Subcutaneous adipose tissue (tissue), 4 donors: ENCODE measurements around the gene ACYP2. TPM values are rescaled to one million over a fixed set of nuclear protein-coding genes. Genes with fewer than 3 reads are reported as not detected.

Source experiments
- CTCF ChIP-seq: fragments of 450-650 bp; IDR thresholded peaks from one replicate; pipeline ENCODE4 v1.5.1; 2016; ENCODE audit warnings: low read depth, mild to moderate bottlenecking, control low read depth, antibody characterized with exemption, moderate library complexity
- total RNA-seq, 4 donors: library from RNA; depleted of rRNA; stranded (reverse); fragments of >200 nt; gene quantifications; one replicate each; pipeline ENCODE4 v1.1.0, GENCODE V29; 2016

The ACYP2 gene
- total RNA-seq, 4 donors from 2014 or later: 22.4 to 40.4 (median 28.4) TPM

- TF ChIP-seq CTCF: no peak
Measured at GRCh38 chr2:54176577-54176976, 61.2 kb downstream of the ACYP2 start.

- TF ChIP-seq CTCF: no peak
Measured at GRCh38 chr2:54183281-54183680, 67.9 kb downstream of the ACYP2 start.

DNA sequence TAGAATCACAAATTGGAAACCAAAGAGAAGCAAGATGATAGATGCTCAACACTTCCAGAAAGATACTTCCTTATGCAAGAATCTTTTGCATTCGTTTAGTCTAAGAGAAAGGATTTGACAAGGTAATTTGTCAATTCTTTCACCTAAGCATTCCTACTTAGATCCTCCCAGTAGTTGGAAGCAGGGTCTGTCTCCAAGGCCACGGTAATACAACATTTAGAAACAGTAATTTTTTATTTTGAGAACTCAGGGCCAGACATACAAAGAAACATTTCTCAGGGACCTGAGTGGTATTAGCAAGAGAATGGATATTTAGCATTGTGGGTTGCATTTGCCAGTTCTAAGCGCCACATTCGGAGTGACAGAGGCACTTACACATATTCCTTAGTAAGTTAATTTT is 68.6 kb downstream of the ACYP2 start:
- TF ChIP-seq CTCF: no peak

GRCh38 chr2:54185105-54185504 is 69.7 kb downstream of the ACYP2 start:
- TF ChIP-seq CTCF: no peak

GRCh38 chr2:54187331-54187730 is 71.9 kb downstream of the ACYP2 start:
- no peak for TF ChIP-seq CTCF

DNA sequence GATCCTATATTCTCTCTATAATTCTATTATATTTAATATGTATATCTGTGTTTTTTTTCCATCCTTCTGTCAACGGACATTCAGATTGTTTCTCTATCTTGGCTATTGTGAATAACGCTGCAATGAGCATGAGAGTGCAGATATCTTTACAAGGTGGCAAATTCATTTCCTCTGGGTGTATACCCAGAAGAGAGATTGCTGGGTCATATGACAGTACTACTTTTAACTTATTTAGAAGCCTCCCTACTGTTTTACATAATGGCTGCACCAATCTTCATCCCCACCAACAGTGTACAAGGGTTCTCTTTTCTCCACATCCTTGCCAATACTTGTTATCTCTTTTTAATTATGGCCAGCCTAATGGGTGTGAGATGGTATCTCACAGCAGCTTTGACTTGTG is 74.1 kb downstream of the ACYP2 start:
- no peak for TF ChIP-seq CTCF

- TF ChIP-seq CTCF: no peak
Measured at GRCh38 chr2:54191361-54192135, 76.1 kb downstream of the ACYP2 start.
